Renal pelvis (tissue), 4 donors: ENCODE measurements around the gene ACOT13. TPM values are rescaled to one million over a fixed set of nuclear protein-coding genes. Genes with fewer than 3 reads are reported as not detected.
A peak's percentile ranks its signal among the peaks of the same experiment; 100 is the strongest.
"Not testable (repeated sequence)": the region's sequence is repeated elsewhere in the genome, so short reads cannot be mapped to it uniquely, and the experiment has no call there.

Experiments used
- DNase-seq: peaks from one replicate; pipeline ENCODE4 v3.0.0-alpha.2; 2013
- polyA plus RNA-seq, 3 donors: library from polyadenylated mRNA; unstranded; fragments of 120-200 nt; gene quantifications; one replicate each; pipeline ENCODE4 v1.2.1, GENCODE V29; 2013; ENCODE audit not compliant: insufficient read length in 3 of 3

The ACOT13 gene
- polyA plus RNA-seq, 3 donors, result 33.6 to 41.7 (median 36.0) TPM

GRCh38 chr6:24658573-24659560 lies 8.0 kb upstream of the ACOT13 start:
- no peak for DNase-seq

- DNase-seq, result no peak
Measured at GRCh38 chr6:24659561-24659960, 7.3 kb upstream of the ACOT13 start.

- no peak for DNase-seq
Measured at GRCh38 chr6:24660105-24660504, 6.8 kb upstream of the ACOT13 start.

GRCh38 chr6:24661759-24662158 lies 5.1 kb upstream of the ACOT13 start:
- not testable (repeated sequence) for DNase-seq

GRCh38 chr6:24662236-24662635 lies 4.6 kb upstream of the ACOT13 start:
- no peak for DNase-seq

GRCh38 chr6:24663189-24663588 lies 3.7 kb upstream of the ACOT13 start:
- no peak for DNase-seq

GRCh38 chr6:24664046-24664987 lies 2.6 kb upstream of the ACOT13 start:
- DNase-seq, result no peak

GRCh38 chr6:24666097-24666640 lies 708 bp upstream of the ACOT13 start:
- no peak for DNase-seq

- DNase-seq, result peak; percentile 27
Measured at GRCh38 chr6:24667378-24667803, 514 bp downstream of the ACOT13 start.

GRCh38 chr6:24668066-24668996 lies 1.5 kb downstream of the ACOT13 start:
- not testable (repeated sequence) for DNase-seq

GRCh38 chr6:24668997-24669361 lies 2.1 kb downstream of the ACOT13 start:
- no peak for DNase-seq

- not testable (repeated sequence) for DNase-seq
Measured at GRCh38 chr6:24670492-24670891, 3.6 kb downstream of the ACOT13 start.

GRCh38 chr6:24671077-24671476 lies 4.2 kb downstream of the ACOT13 start:
- DNase-seq, result not testable (repeated sequence)

- no peak for DNase-seq
Measured at GRCh38 chr6:24672620-24673182, 5.8 kb downstream of the ACOT13 start.

GRCh38 chr6:24673625-24674024 lies 6.7 kb downstream of the ACOT13 start:
- DNase-seq, result no peak

- not testable (repeated sequence) for DNase-seq
Measured at GRCh38 chr6:24678792-24679352, 12.0 kb downstream of the ACOT13 start.

GRCh38 chr6:24680582-24680981 lies 13.7 kb downstream of the ACOT13 start:
- DNase-seq, result no peak

- DNase-seq, result no peak
Measured at GRCh38 chr6:24683297-24684296, 16.7 kb downstream of the ACOT13 start.

GRCh38 chr6:24686408-24686807 lies 19.5 kb downstream of the ACOT13 start:
- no peak for DNase-seq
